Keratinocyte (primary cell): ENCODE measurements around the gene GRIA1. TPM values are rescaled to one million over a fixed set of nuclear protein-coding genes. Genes with fewer than 3 reads are reported as not detected.

ENCODE experiments used
- DNase-seq: peaks from one replicate; pipeline ENCODE4 v3.0.0-alpha.2; 2011; ENCODE audit warnings: low read depth, missing footprints, low spot score
- FAIRE-seq: peaks from 2 replicates; lab custom pipeline; 2011; peaks lifted over from hg19 to GRCh38; lab: Jason Lieb, UNC
- H2AFZ ChIP-seq: 2 replicates; pipeline ENCODE4 v1.6.0; 2012; ENCODE audit warnings: low read length, control low read depth, inconsistent platforms; ENCODE audit not compliant: control insufficient read depth
- H3K27ac ChIP-seq: 2 replicates; pipeline ENCODE4 v1.5.1; 2011; ENCODE audit warnings: low read length; ENCODE audit not compliant: control insufficient read depth, insufficient read depth
- H3K27me3 ChIP-seq: 3 replicates; pipeline ENCODE4 v1.6.0; 2011; ENCODE audit warnings: low read length; ENCODE audit not compliant: control insufficient read depth, insufficient read depth; ENCODE audit errors: extremely low read depth
- H3K36me3 ChIP-seq, 2 experiments: 2 replicates in 1 of 2; 3 replicates in 1 of 2; pipeline ENCODE4 v1.5.1; 2011; ENCODE audit warnings: low read length in 2 of 2, mild to moderate bottlenecking in 1 of 2; ENCODE audit not compliant: control insufficient read depth in 2 of 2, insufficient read depth in 2 of 2; ENCODE audit errors: extremely low read depth in 1 of 2
- H3K4me1 ChIP-seq: 3 replicates; pipeline ENCODE4 v1.5.1; 2011; ENCODE audit warnings: low read length; ENCODE audit not compliant: control insufficient read depth, insufficient read depth; ENCODE audit errors: extremely low read depth
- H3K4me2 ChIP-seq: 3 replicates; pipeline ENCODE4 v1.6.0; 2011; ENCODE audit warnings: low read depth, low read length; ENCODE audit not compliant: control insufficient read depth, insufficient read depth; ENCODE audit errors: extremely low read depth
- H3K4me3 ChIP-seq, 3 experiments: fragments of 200-600 bp in 1 of 3; sonication (generic) in 1 of 3; 2 replicates in 2 of 3; 3 replicates in 1 of 3; pipeline ENCODE4 v1.5.1; 2011 to 2016; ENCODE audit warnings: low read length in 3 of 3, mild to moderate bottlenecking in 3 of 3, control low read depth in 2 of 3, inconsistent platforms in 1 of 3, low read depth in 1 of 3, mixed read lengths in 1 of 3, mixed run types in 1 of 3, moderate library complexity in 1 of 3; ENCODE audit not compliant: control insufficient read depth in 2 of 3, insufficient read depth in 2 of 3; ENCODE audit errors: extremely low read depth in 1 of 3
- H3K79me2 ChIP-seq: 2 replicates; pipeline ENCODE4 v1.6.0; 2012; ENCODE audit warnings: low read length; ENCODE audit not compliant: control insufficient read depth, insufficient read depth
- H3K9ac ChIP-seq: 3 replicates; pipeline ENCODE4 v1.6.0; 2011; ENCODE audit warnings: low read length; ENCODE audit not compliant: control insufficient read depth, insufficient read depth; ENCODE audit errors: extremely low read depth
- H3K9me1 ChIP-seq: 3 replicates; pipeline ENCODE4 v1.6.0; 2011; ENCODE audit warnings: low read length; ENCODE audit not compliant: control insufficient read depth, insufficient read depth; ENCODE audit errors: extremely low read depth
- H3K9me3 ChIP-seq: 2 replicates; pipeline ENCODE4 v1.5.1; 2012; ENCODE audit warnings: low read depth, low read length; ENCODE audit not compliant: control insufficient read depth
- H4K20me1 ChIP-seq: 3 replicates; pipeline ENCODE4 v1.6.0; 2011; ENCODE audit warnings: low read length; ENCODE audit not compliant: control insufficient read depth, insufficient read depth; ENCODE audit errors: extremely low read depth
- CTCF ChIP-seq, 3 experiments: IDR thresholded peaks in 1 of 3; conservative IDR thresholded peaks in 1 of 3; optimal IDR thresholded peaks in 1 of 3; 2 replicates in 2 of 3; 3 replicates in 1 of 3; pipeline versions ENCODE3 to v1.5.1; 2011; ENCODE audit warnings: low read length in 3 of 3, mild to moderate bottlenecking in 3 of 3, moderate library complexity in 2 of 3, control low read depth in 1 of 3, inconsistent platforms in 1 of 3; ENCODE audit not compliant: insufficient read depth in 2 of 3; ENCODE audit errors: extremely low read depth in 1 of 3
- EZH2 ChIP-seq: IDR thresholded peaks from one replicate; pipeline ENCODE4 v1.6.1; 2012; ENCODE audit warnings: inconsistent platforms, mild to moderate bottlenecking, low read length, moderate library complexity
- dilution Hi-C: fragments of 300-500 bp; cut with MboI; formaldehyde crosslinking; loops from one replicate; pipeline ENCODE4 v1.7.0; 2020; ENCODE audit warnings: low sequenced_read_pairs; ENCODE audit not compliant: extremely low pct_ligation_motif_present
- polyA plus RNA-seq, 5 experiments: library from polyadenylated mRNA; depleted of rRNA in 3 of 5; stranded (reverse) in 3 of 5; stranded (forward) in 1 of 5; unstranded in 1 of 5; fragments of >200 nt; gene quantifications; 1 replicate in 1 of 5; 2 replicates in 3 of 5; 3 replicates in 1 of 5; pipeline versions ENCODE4 v1.2.1 to v1.2.3, GENCODE V29; 2011 to 2012; ENCODE audit warnings: missing spikeins in 2 of 5, low read depth in 1 of 5, low replicate concordance in 1 of 5

The GRIA1 gene
- polyA plus RNA-seq, 1 donor (not counting 4 experiments of a cell fraction or from before 2014, with no cell fraction given) = not detected

- Histone ChIP-seq H3K27me3 (no peaks in the 10 kb centered on the region), H3K4me3 (no peak overlapping the region), H3K9me3 (no peaks in the 10 kb centered on the region), H3K9me1 (no peaks in the 10 kb centered on the region), H3K4me2 (no peak overlapping the region), H3K9ac (no peak overlapping the region), H3K79me2 (no peaks in the 10 kb centered on the region), H2AFZ (no peak overlapping the region), H3K27ac (no peak overlapping the region), H3K36me3 (no peaks in the 10 kb centered on the region), H3K4me1 (no peaks in the 10 kb centered on the region), H4K20me1 (no peaks in the 10 kb centered on the region)
- TF ChIP-seq CTCF (optimal IDR thresholded peaks at IDR 0.05 in 1 of 3, IDR thresholded peaks at IDR 0.05 in 1 of 3, conservative IDR thresholded peaks at IDR 0.05 in 1 of 3; ENCODE audit: extremely low read depth in 1 of 3, insufficient read depth in 2 of 3, low read length in 3 of 3) = no peak
- no peak for TF ChIP-seq EZH2
- FAIRE-seq = peak; percentile 76
- DNase-seq = no peak
- dilution Hi-C loops = no loop called here
Observed at GRCh38 chr5:153699035-153699434, 208.6 kb downstream of the GRIA1 start.

- Histone ChIP-seq H3K27ac (no peak overlapping the region), H3K9me3 (no peaks in the 10 kb centered on the region), H4K20me1 (no peaks in the 10 kb centered on the region), H3K4me2 (no peak overlapping the region), H3K4me1 (no peaks in the 10 kb centered on the region), H2AFZ (no peak overlapping the region), H3K79me2 (no peaks in the 10 kb centered on the region), H3K9me1 (no peaks in the 10 kb centered on the region), H3K36me3 (no peaks in the 10 kb centered on the region), H3K27me3 (no peaks in the 10 kb centered on the region), H3K4me3 (no peak overlapping the region), H3K9ac (no peak overlapping the region)
- FAIRE-seq = peak; percentile 36
- DNase-seq = no peak
- TF ChIP-seq EZH2 (no peak), CTCF (optimal IDR thresholded peaks at IDR 0.05 in 1 of 3, IDR thresholded peaks at IDR 0.05 in 1 of 3, conservative IDR thresholded peaks at IDR 0.05 in 1 of 3; ENCODE audit: extremely low read depth in 1 of 3, insufficient read depth in 2 of 3, low read length in 3 of 3) (no peak)
- dilution Hi-C loops = no loop called here
Observed at GRCh38 chr5:153700940-153701339, 210.5 kb downstream of the GRIA1 start.
